Upper lobe of right lung (tissue), 1 donor: ENCODE results near the gene DDC. TPM values are rescaled to one million over a fixed set of nuclear protein-coding genes. Genes with fewer than 3 reads are reported as not detected.

ENCODE experiments used
- ATAC-seq: fragments of 200-7000 bp; cut with Tn5 transposase; one replicate; pipeline ENCODE4 v1.9.1; 2020; ENCODE audit warnings: mild to moderate bottlenecking, moderate library complexity
- DNase-seq: peaks from one replicate; pipeline ENCODE4 v3.0.0-alpha.2; 2020
- H3K27ac ChIP-seq: fragments of 200-600 bp; one replicate; pipeline ENCODE4 v1.8.0; 2022
- H3K27me3 ChIP-seq: fragments of 200-600 bp; one replicate; pipeline ENCODE4 v1.8.0; 2022; ENCODE audit warnings: mild to moderate bottlenecking
- H3K36me3 ChIP-seq: fragments of 200-600 bp; one replicate; pipeline ENCODE4 v1.8.0; 2022
- H3K4me1 ChIP-seq: fragments of 200-600 bp; one replicate; pipeline ENCODE4 v1.8.0; 2022
- H3K4me3 ChIP-seq: fragments of 200-600 bp; one replicate; pipeline ENCODE4 v1.8.0; 2022; ENCODE audit warnings: mild to moderate bottlenecking
- H3K9me3 ChIP-seq: fragments of 200-600 bp; one replicate; pipeline ENCODE4 v1.8.0; 2022
- CTCF ChIP-seq: fragments of 200-600 bp; IDR thresholded peaks from one replicate; pipeline ENCODE4 v1.8.0; 2022; ENCODE audit warnings: antibody characterized with exemption
- intact Hi-C: fragments of 100-400 bp; cut with DNase I; formaldehyde crosslinking; loops from one replicate; pipeline ENCODE4 v1.11.0; 2022
- total RNA-seq: library from RNA; stranded (reverse); fragmentation: NEBNext Ultra II Directional; extraction: Animal tissue kit (Norgen Biotek cat#: 25700); gene quantifications from one replicate; pipeline ENCODE4 v1.2.1, GENCODE V29; 2021
- donor health status: DM: no; HTN: yes; CAD: no; lungs with severe emphysema.

Gene DDC
- total RNA-seq, 1 donor from 2014 or later: 3.1 TPM

- H3K4me1 ChIP-seq: no peaks in the 10 kb centered on the region
- intact Hi-C loops: loop anchor here (10.0 kb wide), 1 partner anchor 201 kb away; no protein-coding TSS in a partner anchor
- no peaks in the 10 kb centered on the region for H3K27me3 ChIP-seq
- no peaks in the 10 kb centered on the region for H3K36me3 ChIP-seq
- ATAC-seq (no peak), DNase-seq (no peak)
- no peak overlapping the region for H3K27ac ChIP-seq
- TF ChIP-seq CTCF: no peak
- H3K4me3 ChIP-seq: no peak overlapping the region
- H3K9me3 ChIP-seq: no peaks in the 10 kb centered on the region
Observed at GRCh38 chr7:50473531-50473930, 91.7 kb downstream of the DDC start.

- Histone ChIP-seq H3K9me3 (no peaks in the 10 kb centered on the region), H3K4me1 (peaks cover 3% of the 10 kb centered on the region), H3K36me3 (no peaks in the 10 kb centered on the region), H3K4me3 (no peak overlapping the region), H3K27ac (no peak overlapping the region), H3K27me3 (no peaks in the 10 kb centered on the region)
- intact Hi-C loops: loop anchor here (10.0 kb wide), 1 partner anchor 202 kb away; no protein-coding TSS in a partner anchor
- DNase-seq (no peak), ATAC-seq (no peak)
- no peak for TF ChIP-seq CTCF
Observed at GRCh38 chr7:50472427-50472826, 92.8 kb downstream of the DDC start.

GRCh38 chr7:50471970-50472369, 93.2 kb downstream of the DDC start:
- Histone ChIP-seq H3K4me3 (no peak overlapping the region), H3K4me1 (peaks cover 3% of the 10 kb centered on the region), H3K27ac (no peak overlapping the region), H3K36me3 (no peaks in the 10 kb centered on the region), H3K9me3 (no peaks in the 10 kb centered on the region), H3K27me3 (no peaks in the 10 kb centered on the region)
- intact Hi-C loops: loop anchor here (10.0 kb wide), 1 partner anchor 203 kb away; no protein-coding TSS in a partner anchor
- no peak for TF ChIP-seq CTCF
- no peak for DNase-seq
- ATAC-seq: no peak

GRCh38 chr7:50470250-50471163, 94.7 kb downstream of the DDC start:
- DNase-seq (no peak), ATAC-seq (no peak)
- H3K4me3 ChIP-seq: no peak overlapping the region
- H3K27ac ChIP-seq: no peak overlapping the region
- H3K36me3 ChIP-seq: no peaks in the 10 kb centered on the region
- intact Hi-C loops: loop anchor here (10.0 kb wide), 1 partner anchor 204 kb away; no protein-coding TSS in a partner anchor
- peaks cover 3% of the 10 kb centered on the region for H3K4me1 ChIP-seq
- no peaks in the 10 kb centered on the region for H3K9me3 ChIP-seq
- no peaks in the 10 kb centered on the region for H3K27me3 ChIP-seq
- TF ChIP-seq CTCF: no peak

GRCh38 chr7:50469181-50469580, 96.0 kb downstream of the DDC start:
- ATAC-seq (no peak), DNase-seq (no peak)
- Histone ChIP-seq H3K4me3 (no peak overlapping the region), H3K27me3 (no peaks in the 10 kb centered on the region), H3K27ac (no peak overlapping the region), H3K9me3 (no peaks in the 10 kb centered on the region), H3K36me3 (no peaks in the 10 kb centered on the region), H3K4me1 (peaks cover 3% of the 10 kb centered on the region)
- intact Hi-C loops: loop anchor here (10.0 kb wide), 1 partner anchor 686 kb away; no protein-coding TSS in a partner anchor
- TF ChIP-seq CTCF: no peak
